ENCODE measurements around the gene THPO.

GRCh38 chr3:184358124-184358767 lies 19.8 kb downstream of the THPO start:
- TF ChIP-seq CTCF (optimal IDR thresholded peaks at IDR 0.05 in 1 of 3, IDR thresholded peaks at IDR 0.05 in 1 of 3, conservative IDR thresholded peaks at IDR 0.05 in 1 of 3; ENCODE audit: extremely low read depth in 1 of 3, insufficient read depth in 2 of 3, low read length in 3 of 3) (no peak), EZH2 (IDR thresholded peaks at IDR 0.05; ENCODE audit: low read length) (no peak)
